Suppressor macrophage (primary cell): ENCODE results near the gene AFMID.
A peak's percentile ranks its signal among the peaks of the same experiment; 100 is the strongest.
"Not testable (repeated sequence)": the region's sequence is repeated elsewhere in the genome, so short reads cannot be mapped to it uniquely, and the experiment has no call there.

Experiments
- DNase-seq, 4 experiments: peaks; one replicate each; pipeline ENCODE4 v3.0.0-alpha.2; 2020 to 2022

AFMID gene

GRCh38 chr17:78224231-78225087, 37.3 kb downstream of the AFMID start:
- no peak for DNase-seq

DNA sequence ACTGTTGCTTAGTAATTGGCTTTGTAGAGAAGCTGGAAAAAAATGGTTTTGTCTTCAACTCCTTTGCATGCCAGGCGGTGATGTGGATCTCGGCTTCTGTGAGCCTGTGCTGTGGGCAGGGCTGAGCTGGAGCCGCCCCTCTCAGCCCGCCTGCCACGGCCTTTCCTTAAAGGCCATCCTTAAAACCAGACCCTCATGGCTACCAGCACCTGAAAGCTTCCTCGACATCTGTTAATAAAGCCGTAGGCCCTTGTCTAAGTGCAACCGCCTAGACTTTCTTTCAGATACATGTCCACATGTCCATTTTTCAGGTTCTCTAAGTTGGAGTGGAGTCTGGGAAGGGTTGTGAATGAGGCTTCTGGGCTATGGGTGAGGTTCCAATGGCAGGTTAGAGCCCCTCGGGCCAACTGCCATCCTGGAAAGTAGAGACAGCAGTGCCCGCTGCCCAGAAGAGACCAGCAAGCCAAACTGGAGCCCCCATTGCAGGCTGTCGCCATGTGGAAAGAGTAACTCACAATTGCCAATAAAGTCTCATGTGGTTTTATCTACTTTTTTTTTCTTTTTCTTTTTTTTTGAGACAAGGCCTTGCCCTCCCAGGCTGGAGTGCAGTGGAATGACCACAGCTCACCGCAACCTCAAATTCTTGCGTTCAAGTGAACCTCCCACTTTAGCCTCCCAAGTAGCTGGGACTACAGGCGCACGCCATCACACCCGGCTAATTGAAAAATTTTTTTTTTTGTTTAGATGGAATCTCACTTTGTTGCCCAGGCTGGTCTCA, 38.1 kb downstream of the AFMID start:
- no peak for DNase-seq

- DNase-seq: no peak
These were observed 39.0 kb downstream of the AFMID start for GRCh38 chr17:78226055-78226758.

- peak; percentile 75 to 88 (median 82) for DNase-seq
These were observed 39.7 kb downstream of the AFMID start for GRCh38 chr17:78226759-78227454.

- DNase-seq: peak; percentile 85 to 93 (median 90)
These were observed 40.3 kb downstream of the AFMID start for GRCh38 chr17:78227455-78227916.

DNA sequence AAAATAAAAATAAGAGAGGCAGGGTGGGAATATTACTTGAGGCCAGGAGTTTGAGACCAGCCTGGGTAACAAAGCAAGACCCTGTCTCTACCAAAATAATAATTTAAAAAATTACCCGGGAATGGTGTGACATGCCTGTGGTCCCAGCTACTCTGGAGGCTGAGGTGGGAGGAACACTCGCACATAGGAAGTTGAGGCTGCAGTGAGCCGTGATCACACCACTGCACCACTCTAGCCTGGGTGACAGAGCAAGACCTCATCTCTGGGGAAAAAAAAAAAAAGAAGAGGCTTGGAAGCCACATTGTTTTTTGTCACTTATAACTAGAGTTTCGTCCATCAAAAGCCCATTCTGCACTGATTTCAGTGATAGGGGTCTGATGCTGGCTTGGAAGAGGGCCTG, 41.0 kb downstream of the AFMID start:
- DNase-seq: peak in 3 of 4 experiments; percentile 41 to 61 (median 52)

DNA sequence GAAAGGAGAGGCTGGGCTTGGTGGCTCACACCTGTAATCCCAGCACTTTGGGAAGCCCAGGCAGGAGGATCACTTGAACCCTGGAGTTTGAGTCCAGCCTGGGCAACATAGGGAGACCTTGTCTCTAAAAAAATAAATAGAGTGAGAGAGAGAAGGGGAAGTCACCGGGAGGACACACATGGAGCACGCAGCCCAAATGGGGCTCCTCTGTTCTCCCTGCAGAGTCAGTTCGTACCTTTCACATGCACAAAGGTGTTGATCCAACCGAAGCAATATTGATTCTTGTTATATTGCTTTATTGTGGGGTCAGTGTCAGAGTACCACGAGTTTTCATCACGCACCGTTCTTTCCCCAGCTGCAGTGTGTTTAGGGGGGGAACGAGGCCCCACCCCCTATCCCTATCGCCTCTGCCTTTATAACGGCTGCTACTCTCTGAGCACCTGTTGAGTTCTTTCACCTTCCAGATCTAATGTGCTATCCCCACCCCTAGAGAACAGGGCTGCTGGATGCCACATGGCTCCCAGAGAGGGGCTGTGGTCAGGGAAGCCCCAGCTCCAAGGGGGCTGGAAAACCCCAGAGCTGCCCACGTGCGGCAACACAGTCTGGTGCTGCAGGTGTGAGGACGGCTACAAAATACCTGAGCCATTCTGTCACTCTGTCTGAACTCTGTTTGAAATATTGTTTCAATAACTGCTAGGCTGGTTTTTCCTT, 43.2 kb downstream of the AFMID start:
- DNase-seq: no peak

DNA sequence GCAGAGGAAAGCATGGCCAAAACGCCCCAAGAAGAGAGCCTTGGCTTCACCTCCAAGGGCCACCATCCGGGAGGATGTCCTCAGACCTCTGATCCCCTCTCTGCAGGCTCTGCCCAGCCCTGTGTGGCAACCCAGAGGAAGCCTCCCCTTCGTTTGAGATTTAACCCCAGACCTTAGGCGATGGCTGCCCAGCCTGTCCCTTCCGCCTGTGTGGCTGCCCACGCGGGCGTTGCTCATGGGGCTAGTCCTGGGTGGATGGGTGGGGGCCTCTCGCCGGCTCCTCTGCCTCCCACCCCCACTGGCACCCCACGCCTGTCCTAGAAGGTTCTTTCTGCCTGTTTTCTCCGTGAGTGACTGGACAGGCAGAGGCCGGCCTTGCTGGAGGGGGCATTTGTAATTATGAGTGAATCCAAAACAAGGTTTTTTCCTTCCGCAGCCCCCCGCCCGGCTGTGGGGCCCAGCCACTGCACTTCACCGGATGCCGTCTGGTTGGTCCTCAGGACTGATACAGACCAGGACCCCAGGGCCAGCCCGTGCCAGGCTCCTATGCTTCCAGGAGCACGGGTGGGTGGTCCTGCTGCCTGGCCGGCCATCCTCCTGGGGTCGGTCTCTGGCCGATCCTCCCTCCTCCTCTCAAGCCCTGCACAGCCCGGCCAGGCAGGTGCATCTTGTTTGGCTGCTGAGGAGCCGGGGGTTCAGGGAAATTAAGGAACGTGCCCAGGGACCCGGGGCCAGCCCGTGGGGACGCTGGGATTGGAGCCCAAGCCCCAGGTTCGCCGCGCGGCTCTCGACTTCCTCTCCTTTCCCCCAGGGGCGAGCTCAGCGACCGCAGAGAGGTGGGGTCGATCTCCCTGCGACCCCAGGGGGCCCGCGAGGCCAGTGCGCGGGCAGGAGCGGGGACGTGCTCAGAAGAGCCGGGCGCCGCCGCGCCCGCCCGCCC, 44.1 kb downstream of the AFMID start, which contains the start of gene TMEM235:
TMEM235 (plus strand) TSS at position 636 of the 940 bp plus-strand sequence. CDS start 393 bp downstream, outside the sequence.
- peak in 2 of 4 experiments; percentile 25 to 35 for DNase-seq

- DNase-seq: peak in 3 of 4 experiments; percentile 39 to 71 (median 59)
These were observed 45.1 kb downstream of the AFMID start for GRCh38 chr17:78231991-78232858.

DNA sequence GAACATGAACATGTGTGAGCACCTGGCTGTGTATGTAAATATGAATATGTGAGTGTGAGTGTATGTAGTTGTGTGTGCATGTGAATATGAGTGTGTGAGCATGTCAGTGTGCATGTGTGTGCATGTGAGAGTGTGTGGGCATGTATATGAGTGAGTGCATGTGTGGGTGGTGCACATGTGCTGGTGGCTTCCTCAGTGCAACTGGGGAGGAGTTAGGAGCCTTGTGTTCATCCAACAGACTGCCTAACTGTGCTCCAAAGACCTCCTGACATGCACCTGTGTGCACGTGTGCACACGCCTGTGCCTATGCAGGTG, 45.7 kb downstream of the AFMID start:
- peak; percentile 54 to 77 (median 70) for DNase-seq

DNA sequence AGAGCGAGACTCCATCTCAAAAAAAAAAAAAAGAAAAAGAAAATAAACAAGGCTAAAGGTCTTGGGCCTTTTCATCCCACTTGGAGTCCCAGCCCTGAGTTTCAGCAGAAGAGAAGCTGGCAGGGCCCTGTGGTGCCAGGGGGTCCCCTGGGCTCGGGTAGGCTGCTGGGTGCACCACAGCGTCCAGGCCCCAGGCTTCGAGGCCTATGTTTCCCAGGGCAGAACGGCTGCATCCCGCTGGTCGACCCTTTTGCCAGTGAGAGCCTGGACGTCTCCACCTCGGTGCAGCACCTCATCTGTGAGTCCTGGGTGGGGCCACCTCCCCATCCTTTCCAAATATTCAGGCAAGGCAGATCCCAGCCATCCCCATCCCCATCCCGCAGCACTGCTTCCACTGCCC, 46.5 kb downstream of the AFMID start:
- DNase-seq: no peak

GRCh38 chr17:78234261-78234865, 47.2 kb downstream of the AFMID start:
- no peak for DNase-seq

DNA sequence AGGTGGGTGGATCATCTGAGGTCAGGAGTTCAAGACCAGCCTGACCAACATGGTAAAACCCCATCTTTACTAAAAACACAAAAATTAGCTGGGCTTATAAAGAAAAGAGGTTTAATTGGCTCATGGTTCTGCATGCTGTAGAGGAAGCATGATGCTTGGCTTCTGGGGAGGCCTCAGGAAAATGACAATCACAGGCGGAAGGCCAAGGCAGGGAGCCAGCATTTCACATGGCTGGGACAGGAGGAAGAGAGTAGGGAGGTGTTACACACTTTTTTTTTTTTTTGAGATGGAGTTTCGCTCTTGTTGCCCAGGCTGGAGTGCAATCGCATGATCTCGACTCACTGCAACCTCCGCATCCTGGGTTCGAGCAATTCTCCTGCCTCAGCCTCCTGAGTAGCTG, 47.9 kb downstream of the AFMID start:
- not testable (repeated sequence) for DNase-seq

DNA sequence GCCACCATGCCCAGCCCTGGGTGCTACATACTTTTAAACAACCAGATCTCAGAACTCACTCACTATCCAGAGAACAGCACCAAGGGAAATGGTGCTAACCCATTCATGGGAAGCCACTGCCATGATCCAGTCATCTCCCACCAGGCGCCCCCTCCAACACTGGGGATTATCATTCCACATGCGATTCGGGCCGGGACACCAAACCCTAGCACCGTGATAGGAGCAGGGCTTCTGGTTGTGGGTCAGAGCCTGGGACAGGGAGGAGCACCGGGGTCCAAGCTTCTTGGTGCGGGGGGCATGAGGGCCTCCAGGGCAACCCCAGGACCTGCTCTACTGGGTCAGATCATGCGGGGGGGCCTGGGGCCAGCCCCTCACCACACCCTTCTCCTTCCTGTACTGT, 48.7 kb downstream of the AFMID start:
- no peak for DNase-seq

DNA sequence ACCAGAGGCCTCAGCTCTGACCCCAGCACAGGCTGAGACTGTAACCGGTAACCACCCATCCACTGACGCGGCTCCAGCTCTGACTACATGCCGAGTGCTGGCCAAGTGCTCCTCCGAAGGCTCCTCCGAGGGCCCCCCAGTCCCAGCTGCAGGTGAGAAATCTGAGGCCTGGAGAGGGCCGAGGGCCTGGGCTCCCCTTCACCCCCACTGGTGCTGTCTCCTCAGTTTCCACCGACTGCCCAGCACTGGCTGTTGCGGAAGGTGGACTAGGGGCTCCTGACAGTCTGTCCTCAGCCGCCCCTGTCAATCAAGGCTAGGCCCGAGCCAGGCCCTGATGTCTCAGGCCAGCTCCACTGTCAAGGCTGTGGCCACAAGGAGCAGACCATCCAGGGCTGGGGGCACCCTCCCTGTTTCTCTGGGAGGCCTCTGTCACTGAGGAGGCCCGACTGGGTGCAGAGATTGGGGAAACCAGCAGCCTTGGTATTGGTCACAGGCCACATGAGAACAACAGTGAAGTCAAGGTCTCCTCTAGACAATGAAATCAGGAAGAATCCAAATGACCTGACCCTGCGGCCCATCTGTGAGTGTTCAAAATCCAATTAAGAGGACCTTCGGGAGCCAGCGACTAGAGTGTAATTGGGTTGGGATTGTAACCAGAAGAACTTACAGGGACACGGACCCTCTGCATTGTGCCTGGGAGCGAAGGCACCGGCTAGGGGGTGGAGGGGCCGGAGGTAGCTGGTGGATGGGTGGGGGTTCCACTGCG, 49.4 kb downstream of the AFMID start:
- no peak for DNase-seq

DNA sequence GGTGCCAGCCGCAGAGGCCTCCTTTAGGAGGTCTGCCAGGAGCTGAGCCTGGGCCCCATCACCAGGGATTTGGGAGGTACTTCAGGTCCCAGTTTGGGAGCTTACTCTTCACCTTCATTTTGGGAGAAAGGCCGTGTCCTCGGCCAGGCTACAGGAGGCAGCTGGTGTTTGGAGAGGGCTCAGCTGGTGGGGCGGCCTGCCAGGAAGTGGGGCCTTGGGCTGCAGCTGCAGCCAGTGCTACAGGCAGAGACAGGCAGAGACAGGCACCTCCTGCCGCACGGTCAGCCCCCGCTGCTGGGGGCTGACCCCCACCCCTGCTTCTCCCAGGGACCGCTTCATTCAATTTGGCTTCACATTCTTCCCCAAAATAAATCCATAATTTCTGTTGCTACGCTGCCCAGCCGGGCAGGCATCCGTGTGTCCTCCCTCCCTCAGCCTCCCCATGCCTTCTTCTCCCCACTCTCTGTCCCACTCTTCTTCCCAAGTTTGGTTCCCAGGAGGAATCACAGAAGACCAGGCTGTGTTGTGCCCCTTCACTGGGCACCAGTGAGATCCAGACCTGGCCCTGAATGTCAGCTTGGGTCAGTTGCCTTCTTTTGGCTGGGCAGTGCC, 50.3 kb downstream of the AFMID start:
- no peak for DNase-seq

GRCh38 chr17:78238823-78239488, 51.8 kb downstream of the AFMID start:
- no peak for DNase-seq
